GM19452 (cell line): ENCODE measurements around the gene ANP32A.
A peak's percentile ranks its signal among the peaks of the same experiment; 100 is the strongest.

Source experiments
- ATAC-seq: cut with Tn5 transposase; IDR thresholded peaks from one replicate; pipeline ENCODE4 v1.9.1; 2021; ENCODE audit not compliant: unreplicated experiment

The ANP32A gene

DNA sequence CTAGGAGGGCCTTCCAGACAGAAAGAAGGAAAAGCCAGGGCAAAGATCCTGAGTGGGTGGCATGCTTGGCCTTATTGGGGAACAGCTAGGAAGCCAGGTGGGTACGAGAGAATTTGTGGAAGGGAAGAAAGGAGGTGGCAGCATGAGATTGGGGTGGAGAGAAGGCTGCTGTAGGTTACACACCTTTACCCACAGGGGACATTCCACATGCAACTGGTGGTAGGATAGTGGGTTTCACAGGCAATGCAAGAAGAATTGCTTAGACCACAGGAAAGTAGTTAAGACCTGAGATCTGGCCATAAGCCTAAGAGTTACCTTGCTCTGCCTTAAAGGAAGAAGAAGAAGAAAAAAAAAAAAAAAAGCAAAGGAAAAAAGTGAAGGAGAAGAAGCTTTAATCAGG, 19.8 kb downstream of the ANP32A start:
- no peak for ATAC-seq

DNA sequence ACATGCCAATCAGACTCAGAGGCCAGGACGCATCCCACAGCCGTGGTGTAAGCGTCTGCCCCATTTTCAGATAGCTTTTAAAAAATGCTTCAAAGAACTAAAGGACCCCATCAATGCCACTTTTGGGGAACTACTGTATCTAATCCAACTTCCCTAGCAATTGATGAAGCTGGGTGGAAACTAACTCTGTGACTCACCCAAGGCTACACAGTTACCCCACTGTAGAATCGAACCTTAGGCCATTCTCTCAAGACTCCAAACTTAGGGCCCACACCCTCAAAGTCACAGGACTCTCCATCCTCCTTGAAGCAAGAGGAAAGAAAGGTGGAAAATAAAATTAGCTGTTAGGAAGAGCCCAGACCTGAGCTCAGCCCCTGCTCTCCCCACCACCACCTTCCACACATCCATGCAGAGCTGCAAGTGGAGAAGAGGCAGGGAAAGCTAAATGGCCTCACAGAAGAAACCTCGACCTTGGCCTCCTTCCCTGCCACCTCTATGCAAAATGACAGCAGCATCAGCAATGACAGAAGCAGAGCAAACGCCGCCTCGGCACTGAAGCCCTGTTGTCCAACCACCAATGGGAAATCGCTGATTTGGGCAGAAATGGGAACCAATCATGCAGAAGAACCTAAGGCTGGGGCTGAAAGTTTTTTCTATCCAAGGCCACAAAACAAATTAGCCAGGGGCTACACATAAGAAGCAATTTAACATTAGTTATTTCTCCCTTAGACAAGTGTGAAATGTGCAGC, 22.2 kb downstream of the ANP32A start:
- ATAC-seq = no peak

DNA sequence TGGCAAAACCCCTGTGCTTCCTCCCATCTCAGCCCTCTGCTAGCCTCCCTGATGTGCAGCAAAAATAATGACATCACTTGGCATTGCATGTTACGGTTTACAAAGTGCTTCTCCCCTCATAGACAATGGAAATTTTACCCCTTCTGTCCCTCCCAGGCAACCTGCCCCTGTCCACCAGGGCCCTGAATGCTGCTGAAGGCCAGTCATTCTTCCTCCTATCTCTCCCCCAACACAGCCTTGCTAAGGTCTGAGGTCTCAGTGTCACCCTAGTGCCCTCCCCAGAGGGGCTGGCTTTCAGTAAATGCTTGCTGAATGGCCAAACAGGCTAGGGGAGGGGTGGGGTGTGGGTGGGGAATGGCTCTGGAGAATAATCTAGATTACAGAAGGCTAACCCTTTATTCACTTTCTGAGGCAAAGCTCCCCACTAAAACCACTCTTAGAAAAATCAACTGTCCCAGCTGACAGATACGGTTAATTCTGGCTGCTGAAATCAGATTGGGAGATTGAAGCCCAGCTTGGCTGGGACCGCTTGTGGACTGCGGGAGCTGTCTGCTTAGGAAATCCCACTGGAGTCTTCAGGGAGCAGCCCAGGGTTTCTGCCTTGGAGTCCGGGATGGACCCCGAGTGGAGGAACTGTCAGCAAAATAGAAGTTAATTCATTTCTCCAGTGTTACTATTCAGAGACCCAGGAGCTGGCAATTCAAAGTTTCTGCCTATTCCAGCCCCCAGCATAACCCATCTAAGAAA, 22.9 kb downstream of the ANP32A start:
- ATAC-seq = no peak

DNA sequence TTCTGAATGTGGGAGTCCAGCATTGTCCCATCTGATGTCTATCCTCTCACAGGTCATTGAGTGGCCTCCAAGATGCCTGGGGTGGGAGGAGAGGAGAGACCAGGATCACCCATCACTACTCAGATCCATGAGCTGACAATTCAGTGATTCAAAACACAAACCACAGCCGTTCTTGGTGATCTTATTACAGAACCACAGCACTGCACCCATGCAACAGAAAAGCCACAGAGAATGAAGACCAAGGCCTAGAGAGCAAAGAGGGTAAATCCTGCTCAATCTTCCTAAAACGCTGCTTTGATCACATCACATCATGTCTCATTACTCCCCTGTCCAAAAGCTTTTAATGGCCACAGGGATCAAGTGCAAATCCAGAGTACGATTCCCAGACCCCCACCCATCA, 23.5 kb downstream of the ANP32A start:
- no peak for ATAC-seq

DNA sequence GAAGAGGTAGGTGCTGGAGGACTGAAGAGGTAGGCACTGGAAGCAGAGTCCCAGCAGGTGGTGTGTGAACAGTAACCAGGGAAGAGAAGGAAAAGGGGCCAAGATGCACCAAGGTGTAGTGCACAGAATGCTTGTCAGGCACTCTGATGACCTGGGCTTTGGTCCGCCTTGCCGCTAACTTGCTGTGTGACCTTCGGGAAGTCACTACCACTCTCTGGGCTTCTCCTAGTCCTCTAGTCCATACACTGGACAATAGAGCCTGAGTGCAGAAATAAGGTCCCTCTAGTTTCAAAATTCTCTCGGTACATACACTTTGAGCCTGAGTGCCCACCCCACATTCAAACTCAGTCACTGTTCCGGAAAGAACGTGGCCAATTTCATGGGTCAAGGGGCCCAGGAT, 24.1 kb downstream of the ANP32A start:
- no peak for ATAC-seq

DNA sequence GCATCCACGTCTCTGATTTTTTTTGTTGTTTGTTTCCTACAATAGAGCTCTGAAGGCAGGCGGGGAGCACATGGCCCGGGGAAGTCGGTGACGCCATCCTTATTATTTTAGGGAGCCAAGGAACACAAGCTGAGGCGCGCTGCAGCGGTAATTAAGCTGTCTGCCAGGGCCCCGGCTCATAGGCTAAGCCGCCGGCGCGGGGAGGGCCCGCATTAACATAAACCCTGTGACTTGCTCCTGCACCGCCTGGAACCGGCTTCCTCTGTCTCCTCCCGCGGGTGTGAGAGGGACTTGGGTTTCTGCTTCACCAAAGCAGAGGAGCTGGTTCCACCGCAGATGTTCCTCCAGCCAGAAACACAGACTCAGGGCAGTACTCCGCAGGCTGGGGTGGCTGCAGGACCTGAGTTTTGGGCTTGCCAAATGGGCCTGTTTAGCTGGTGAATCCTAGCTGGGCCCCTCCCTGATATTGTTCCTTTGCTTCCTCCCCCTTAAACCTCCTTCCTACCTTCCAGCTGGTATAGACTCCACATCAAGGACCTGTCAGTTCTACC, 25.3 kb downstream of the ANP32A start:
- ATAC-seq = peak; percentile 47

DNA sequence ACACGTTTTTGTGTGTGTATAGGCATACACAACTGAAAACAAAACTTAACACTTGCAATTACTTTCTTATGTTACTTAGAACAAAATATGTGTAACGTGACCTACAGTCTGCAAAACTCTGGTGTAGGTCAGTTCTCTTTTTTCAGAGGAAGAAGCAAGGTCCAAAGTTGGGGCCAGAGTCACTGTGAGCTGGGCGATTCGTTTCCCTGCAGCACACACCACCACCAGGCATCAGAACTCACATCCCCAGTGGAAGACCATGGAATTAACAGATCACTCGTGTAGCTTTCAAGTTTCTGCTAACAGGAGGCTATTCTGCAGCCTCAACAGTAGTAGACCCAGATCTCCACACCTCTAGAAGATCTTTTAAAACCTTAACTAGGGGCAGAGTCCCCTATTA, 25.8 kb downstream of the ANP32A start:
- ATAC-seq = no peak

DNA sequence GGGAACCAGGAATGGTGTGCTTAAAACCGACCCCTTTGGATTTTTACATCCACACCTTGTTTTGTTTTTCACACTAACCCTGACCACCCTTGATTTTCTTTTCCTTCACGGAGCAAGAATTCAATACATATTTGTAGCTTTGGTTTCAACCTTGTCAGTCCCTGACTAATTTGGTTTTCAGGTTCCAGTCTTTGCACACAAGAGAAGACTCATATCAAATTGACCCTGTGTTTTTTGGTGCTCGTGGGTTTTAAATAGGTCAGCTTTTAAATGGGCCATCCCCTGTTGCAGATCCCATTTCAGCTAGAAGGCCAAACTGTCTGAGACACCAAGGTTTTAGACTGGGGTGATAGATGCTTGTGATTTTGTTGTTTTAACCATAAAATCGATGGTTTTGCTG, 26.4 kb downstream of the ANP32A start:
- ATAC-seq = no peak

DNA sequence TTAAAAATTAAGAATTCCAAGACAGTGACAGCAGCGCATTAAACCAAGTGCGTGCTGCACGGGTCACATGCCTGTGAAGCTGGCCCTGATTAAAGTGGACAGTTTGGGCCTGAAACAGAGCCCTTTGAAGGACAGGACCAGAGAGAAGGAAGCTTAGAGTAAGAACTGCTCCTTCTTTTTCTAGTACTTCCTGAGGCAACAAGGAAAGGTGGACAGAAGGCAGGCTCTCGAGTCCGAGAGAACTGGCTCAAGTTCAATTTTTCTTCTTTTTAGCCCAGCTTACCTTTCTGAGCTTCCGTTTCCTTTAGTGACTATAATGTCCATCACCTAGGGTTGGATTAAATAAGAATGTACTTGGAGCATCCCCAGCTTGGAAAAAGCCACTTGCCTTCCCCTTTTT, 26.9 kb downstream of the ANP32A start:
- no peak for ATAC-seq

DNA sequence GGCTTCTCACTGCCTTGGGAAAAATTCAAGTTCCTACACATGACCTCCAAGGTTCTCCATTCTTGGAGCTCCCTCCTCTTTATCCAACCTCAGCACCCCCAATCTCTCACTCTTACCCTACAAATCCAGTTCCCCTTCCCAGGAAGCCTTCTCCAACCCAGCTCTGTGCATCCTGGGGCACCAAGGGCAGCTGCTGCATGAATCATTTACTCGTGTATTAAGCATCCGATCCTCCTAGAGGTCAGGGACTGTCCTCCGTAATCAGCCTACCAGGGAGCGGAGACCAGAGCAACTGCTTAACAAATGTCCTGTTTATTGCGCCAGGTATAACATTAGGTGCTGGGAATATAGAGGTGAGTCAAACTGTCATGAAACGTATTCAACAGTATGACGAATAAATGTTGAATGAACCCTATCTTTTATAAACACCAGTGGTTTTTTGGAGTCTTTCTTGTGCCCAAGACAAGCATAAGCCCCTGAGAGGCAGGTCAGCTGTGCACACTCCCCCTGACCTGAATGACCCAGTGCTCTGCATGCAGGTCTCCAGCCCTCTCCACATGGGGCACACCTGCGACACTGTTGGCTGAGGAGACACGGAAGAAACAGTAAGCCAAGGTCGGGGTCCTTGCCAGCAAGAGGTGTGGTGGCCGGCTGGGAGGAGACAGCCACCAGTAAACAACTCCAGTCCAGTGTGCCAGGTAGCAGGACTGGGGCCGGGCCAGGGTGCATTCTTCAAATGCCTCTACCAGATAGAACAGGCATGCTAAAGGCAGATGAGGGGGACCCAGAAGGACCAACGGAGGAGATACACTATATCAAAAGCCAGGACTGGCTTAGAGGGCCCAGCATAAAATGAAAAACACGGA, 27.6 kb downstream of the ANP32A start:
- ATAC-seq = no peak

DNA sequence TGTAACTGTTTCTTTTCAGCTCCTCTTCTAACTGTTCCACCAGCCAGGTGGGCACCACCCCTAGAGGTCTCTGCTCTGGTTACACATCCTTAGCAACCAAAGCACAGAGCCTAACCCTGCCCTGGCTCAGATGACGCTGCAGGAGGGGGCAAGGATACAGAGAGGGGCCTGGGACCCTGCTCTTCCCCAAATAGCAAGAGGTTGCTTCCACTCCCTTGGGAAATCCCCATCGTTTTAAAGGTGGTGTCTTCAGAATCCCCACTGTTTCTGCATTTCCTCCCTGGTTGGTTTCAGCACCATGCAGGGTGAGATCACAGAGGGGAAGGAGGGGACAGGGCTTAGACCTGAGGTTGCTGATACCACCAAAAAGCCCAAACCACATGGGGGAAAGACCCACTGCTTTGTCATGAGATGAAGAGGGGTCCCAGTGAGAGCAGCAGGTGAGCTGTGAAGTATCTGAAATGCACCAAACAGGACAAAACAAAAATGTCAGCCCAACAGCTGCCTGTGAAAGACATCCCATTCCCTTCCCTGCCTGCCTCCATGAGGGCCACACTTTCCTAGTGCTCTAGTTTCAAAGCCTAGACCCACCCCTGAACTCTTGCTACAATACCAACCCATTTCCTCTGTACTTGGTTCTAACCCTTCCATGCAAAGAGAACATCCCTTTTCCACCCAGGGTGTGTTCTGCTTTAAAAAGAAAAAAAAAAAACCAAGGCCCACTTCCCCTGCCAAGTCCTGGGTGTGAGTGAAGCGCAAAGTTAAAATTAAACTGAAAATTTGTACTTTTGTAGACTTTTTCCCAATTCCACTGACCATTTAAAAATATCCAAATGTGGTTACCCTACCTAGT, 29.0 kb downstream of the ANP32A start:
- peak; percentile 55 for ATAC-seq

DNA sequence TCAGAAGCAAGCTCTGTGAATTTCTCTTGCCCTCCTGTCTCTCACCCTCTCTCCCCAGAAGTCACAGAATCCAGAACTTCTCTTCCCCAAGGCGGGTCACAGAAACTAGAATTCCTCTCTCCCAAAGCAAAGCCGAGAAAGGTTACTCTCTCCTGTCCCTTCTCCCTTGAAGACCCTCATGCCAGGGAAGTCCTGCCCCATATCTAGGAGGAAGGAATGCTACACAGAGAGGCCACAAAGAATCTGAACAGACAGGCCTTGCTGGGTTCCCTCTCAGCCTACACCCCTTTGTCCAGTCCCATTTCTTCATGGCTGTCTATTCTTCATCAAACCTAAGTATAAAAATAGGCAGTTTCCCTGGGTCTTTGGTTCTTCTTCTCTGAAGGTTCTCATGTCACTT, 29.8 kb downstream of the ANP32A start:
- ATAC-seq = no peak

DNA sequence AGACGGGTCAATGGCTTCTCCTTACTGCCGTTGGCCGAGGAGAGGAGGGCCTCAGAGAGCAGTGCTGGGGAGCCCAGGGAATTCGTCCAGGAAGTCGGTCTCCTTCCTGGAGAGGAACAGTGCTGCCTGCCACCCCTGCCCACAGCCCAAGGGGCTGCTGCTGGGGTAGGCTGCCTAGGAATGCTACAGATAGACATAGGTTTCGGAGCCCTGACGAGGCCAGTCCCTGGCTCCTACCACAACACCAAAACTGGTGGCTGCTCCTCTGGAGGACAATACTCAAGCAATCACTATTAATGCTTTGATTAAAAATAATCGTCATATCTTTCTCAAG, 30.5 kb downstream of the ANP32A start:
- ATAC-seq = no peak

DNA sequence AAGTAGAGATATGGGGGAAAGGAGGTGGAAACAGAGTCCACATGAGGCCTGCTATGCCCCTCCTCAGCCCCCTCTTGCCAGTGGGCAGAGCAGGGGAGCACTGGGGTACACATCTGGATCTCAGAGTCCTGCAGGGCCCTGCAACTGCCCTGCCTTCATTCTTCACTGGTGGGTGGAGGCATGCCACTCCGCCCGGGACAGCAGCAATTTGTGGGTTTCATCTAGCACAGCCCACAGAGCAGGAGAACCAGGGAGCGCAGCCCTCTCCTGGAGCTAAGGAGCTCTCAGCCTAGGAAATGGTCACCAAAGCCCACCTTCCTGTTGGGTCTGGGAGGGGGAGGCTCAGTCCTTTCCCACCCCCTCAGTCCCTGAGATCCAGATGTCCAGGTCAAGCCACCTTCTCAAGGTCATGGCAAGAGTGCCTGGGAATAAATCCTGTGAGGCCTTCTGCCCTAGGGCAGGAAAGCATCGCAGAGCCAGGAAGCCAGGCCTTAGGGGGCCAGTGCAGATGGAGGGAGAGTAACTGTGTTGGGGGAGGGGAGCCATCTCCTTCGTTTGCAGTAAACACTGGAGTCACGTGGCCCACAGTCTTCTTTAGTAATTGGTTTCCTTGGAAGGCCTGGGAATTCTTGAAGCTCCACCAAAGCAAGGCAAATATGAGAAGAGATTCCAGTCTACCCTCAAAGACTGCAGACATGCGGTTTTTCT, 31.0 kb downstream of the ANP32A start:
- no peak for ATAC-seq

DNA sequence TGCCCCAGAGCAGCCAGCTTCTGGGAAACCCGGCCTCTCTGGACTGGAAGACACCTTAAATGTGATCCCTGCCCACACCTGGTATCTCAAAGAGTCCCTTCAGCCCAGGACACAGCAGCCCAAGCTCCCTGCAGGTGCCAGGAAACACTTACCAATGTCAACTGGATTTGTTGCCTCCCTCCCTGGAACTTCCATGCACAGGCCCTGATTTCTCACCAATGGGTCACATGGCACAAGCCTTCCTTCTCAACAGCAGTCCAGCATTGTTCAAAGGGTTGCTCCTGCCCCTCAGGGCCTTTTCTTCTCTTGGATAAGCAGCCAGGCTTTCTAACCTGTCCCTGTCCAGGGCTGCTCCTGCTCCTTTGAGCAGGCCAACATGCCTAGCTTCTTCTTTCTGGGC, 31.6 kb downstream of the ANP32A start:
- no peak for ATAC-seq

DNA sequence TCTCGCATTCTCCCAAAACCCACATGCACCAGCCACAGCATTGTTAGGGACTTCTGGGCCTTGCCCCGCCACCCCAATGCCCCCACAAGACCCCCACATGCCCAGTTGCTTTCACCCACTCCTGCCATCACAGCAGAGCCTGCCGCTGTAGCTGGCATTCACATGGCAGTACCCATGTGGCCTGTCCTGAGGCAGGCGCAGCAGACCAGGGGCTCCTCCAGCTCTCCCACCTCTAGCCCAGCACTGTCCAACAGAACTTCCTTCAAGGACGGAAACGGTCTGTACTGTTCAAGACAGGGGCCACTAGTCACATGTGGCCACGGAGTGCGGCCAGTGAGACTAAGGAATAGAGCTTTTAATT, 32.5 kb downstream of the ANP32A start:
- no peak for ATAC-seq

DNA sequence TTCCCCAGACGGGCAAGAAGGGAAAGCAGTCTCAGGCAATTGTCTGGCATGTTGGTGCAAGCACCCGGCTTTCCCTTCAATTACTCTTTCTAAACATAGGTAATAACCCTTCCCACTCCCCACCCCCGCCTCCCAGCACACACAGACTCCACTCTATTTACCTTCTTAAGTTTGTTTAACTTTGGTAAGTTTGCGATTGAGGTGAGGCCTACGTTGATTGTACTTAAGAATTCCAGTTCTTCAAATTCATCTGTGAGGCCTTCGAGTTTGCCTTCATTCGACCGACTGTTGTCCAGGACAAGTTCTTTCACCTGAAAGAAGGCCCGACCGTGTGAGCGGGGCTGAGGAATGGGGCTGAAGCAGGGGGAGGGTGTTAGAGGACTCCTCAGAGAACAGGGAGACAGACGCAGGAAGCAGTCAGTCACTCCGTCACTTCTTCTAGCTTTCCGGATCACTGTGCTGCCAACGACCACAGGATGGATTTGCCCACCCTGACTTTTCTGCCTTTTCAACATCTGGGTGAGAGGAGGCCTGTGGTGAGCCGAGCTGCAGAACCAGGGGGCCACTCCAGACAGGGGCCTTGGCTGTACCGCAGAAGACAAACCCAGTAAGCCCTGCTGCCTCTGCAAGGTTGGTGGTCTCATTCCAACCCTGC, 33.0 kb downstream of the ANP32A start:
- no peak for ATAC-seq

DNA sequence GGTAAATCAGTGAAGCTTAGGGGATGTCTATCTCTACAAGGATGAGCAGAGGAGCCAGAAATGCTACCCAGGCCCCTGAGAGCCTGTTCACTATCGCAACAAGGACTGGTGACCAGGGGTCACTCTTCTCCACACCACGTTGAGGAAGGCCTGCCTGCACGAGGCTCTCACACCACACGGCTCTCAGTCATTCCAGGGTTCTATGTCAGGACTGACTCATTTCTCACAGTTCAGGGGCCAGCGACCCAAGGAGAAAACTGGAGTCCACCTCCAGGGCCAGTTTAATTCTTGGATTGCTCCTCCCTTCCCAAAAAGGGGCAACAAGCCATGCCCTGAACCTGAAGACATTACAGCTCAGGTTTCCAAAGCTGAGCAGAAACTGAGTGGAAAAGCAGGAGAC, 33.9 kb downstream of the ANP32A start:
- no peak for ATAC-seq

DNA sequence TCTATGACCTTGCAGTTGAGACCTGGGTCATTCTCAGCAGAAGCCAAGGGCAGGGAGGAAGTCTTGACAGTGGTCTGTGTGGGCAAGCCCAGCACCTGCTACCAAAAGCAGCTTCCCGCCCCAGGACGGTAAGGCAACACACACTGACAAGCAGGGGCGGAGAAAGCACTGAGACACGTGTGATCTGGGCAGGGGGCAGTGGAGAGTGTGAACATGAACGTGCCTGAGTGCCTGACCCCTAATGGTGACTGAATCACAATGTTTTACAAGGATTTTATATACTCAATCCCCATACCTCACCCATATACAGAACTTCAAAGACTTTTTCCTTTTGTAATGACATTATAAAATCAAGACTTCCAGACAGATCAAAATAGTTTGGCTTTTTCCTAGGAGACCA, 35.2 kb downstream of the ANP32A start:
- ATAC-seq = no peak

DNA sequence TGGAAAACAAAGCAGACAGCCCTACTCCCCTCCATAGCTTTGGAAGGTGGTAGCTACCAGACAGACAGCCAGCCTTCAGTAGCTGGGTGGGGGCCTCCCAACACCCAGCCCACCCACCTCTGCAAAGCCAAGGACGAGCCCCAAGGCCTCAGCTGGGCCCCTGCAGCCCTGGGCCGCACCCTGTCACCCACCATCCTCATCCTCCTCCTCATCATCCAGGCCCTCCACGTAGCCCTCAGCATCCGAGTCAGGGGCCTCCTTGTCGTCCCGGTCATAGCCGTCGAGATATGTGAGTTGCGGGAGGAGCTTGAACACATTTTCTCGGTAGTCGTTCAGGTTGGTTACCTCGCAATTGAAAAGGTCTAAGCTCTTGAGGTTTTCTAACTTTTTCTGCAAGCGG, 36.5 kb downstream of the ANP32A start:
- ATAC-seq = no peak
